ENCODE data around the gene CLSTN2. TPM values are rescaled to one million over a fixed set of nuclear protein-coding genes. Genes with fewer than 3 reads are reported as not detected.

CLSTN2 gene
- total RNA-seq, 1 donor from 2014 or later = 143 TPM

DNA sequence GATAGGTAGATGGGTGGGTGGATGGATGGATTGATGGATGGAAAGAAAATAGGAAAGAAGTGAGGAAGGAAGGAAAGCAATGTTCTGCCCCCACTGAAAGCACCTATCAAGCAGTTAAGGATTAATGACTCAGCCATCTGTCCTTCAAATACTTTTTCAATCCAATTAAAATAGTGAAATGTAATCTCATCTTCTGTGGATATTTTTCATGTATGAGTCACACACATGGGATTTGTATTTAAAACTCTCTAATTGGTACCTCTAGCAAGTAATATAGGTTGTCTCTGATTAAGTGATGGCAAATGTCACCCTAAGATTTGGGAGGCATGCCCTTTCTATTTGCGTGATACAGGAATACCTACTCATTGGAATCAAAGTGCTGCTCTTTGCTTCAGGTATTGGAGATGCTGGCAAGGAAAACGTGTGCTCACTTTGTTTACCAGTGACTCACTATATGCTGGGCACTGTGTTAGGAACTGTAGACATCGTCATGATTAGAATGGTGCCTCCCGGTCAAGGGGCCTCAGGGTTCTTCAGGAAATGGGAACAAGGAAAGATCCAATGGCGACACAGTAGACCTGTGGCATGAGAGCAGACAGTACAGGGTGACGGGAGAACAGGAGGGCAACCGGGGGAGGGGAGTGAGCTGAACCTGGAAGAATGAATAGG, 230.1 kb downstream of the CLSTN2 start:
- TF ChIP-seq, protein P1, sequence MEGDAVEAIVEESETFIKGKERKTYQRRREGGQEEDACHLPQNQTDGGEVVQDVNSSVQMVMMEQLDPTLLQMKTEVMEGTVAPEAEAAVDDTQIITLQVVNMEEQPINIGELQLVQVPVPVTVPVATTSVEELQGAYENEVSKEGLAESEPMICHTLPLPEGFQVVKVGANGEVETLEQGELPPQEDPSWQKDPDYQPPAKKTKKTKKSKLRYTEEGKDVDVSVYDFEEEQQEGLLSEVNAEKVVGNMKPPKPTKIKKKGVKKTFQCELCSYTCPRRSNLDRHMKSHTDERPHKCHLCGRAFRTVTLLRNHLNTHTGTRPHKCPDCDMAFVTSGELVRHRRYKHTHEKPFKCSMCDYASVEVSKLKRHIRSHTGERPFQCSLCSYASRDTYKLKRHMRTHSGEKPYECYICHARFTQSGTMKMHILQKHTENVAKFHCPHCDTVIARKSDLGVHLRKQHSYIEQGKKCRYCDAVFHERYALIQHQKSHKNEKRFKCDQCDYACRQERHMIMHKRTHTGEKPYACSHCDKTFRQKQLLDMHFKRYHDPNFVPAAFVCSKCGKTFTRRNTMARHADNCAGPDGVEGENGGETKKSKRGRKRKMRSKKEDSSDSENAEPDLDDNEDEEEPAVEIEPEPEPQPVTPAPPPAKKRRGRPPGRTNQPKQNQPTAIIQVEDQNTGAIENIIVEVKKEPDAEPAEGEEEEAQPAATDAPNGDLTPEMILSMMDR (IDR thresholded peaks at IDR 0.05) = no peak
- Mint-ChIP-seq H3K4me3 (ENCODE audit: unreplicated experiment) (no peak overlapping the region), H3K27ac (ENCODE audit: unreplicated experiment) (no peak overlapping the region), H3K9me3 (ENCODE audit: unreplicated experiment) (peaks cover 15% of the 10 kb centered on the region), H3K4me1 (ENCODE audit: unreplicated experiment) (peaks cover 31% of the 10 kb centered on the region), H3K27me3 (ENCODE audit: unreplicated experiment) (no peaks in the 10 kb centered on the region), H3K36me3 (ENCODE audit: unreplicated experiment) (peaks cover 9% of the 10 kb centered on the region)
- DNase-seq (ENCODE audit: extremely low spot score, unreplicated experiment) = no peak

DNA sequence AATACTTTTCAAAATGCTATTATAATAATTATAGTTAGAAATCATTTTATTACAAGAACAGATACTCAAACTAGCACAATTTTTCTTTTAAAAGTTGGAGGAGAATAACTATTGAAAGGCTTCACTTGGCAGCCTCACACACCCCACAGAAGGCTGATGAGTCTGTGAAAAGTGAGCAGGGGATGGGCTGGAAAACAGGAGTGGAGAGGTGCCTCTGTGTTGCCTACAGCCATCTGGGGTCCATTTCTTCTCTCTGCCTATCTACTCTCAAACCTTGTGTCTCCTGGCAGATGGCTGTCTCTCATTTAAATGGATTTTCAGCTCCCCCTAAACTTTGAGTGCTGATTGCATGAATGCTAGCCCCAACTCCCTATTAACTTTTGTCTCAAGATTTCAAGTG, 230.8 kb downstream of the CLSTN2 start:
- H3K27me3 Mint-ChIP-seq (ENCODE audit: unreplicated experiment) = no peaks in the 10 kb centered on the region
- TF ChIP-seq, protein P1 (IDR thresholded peaks at IDR 0.05) = no peak
- H3K9me3 Mint-ChIP-seq (ENCODE audit: unreplicated experiment) = peaks cover 15% of the 10 kb centered on the region
- peaks cover 11% of the 10 kb centered on the region for H3K36me3 Mint-ChIP-seq (ENCODE audit: unreplicated experiment)
- no peak overlapping the region for H3K4me3 Mint-ChIP-seq (ENCODE audit: unreplicated experiment)
- no peak for DNase-seq (ENCODE audit: extremely low spot score, unreplicated experiment)
- no peak overlapping the region for H3K27ac Mint-ChIP-seq (ENCODE audit: unreplicated experiment)
- peaks cover 23% of the 10 kb centered on the region for H3K4me1 Mint-ChIP-seq (ENCODE audit: unreplicated experiment)

DNA sequence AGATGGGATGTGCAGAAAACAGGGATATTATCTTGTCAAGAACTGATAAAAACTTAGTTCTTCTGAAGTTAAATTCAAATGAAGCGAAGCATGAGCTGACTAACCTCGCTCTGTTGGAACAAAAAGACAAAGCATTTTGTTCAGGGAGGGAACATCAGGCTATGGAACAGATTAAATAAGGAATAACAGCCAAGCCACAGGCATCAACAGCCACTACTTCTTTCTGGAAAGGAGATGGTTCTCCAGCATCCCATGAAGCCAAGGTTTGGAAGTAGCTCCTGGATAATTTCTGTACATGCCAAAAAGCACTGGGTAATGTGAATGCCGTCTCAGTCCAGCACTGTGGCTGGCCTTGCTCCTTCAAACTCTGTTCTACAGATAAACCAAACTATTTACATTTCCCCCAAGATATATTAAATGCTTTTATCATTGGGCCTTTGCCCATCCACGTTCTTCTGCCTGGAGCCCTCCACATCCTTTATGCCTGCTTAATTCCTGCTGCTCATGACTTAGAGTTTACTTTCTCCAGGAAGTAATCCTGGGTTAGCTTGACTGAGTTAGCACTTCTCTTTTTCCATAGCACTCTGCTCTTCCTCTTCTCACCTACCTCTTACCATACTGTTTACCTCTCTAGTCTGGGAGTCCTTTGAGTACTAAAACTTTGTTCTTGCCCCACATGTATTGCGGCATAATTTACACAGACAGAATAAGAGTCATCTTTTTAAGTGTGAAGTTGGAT, 232.0 kb downstream of the CLSTN2 start:
- Mint-ChIP-seq H3K4me1 (ENCODE audit: unreplicated experiment) (peaks cover 17% of the 10 kb centered on the region), H3K4me3 (ENCODE audit: unreplicated experiment) (no peak overlapping the region), H3K9me3 (ENCODE audit: unreplicated experiment) (peaks cover 15% of the 10 kb centered on the region), H3K36me3 (ENCODE audit: unreplicated experiment) (peaks cover 11% of the 10 kb centered on the region), H3K27me3 (ENCODE audit: unreplicated experiment) (no peaks in the 10 kb centered on the region), H3K27ac (ENCODE audit: unreplicated experiment) (no peak overlapping the region)
- no peak for DNase-seq (ENCODE audit: extremely low spot score, unreplicated experiment)
- TF ChIP-seq, protein P1 (IDR thresholded peaks at IDR 0.05) = no peak

DNA sequence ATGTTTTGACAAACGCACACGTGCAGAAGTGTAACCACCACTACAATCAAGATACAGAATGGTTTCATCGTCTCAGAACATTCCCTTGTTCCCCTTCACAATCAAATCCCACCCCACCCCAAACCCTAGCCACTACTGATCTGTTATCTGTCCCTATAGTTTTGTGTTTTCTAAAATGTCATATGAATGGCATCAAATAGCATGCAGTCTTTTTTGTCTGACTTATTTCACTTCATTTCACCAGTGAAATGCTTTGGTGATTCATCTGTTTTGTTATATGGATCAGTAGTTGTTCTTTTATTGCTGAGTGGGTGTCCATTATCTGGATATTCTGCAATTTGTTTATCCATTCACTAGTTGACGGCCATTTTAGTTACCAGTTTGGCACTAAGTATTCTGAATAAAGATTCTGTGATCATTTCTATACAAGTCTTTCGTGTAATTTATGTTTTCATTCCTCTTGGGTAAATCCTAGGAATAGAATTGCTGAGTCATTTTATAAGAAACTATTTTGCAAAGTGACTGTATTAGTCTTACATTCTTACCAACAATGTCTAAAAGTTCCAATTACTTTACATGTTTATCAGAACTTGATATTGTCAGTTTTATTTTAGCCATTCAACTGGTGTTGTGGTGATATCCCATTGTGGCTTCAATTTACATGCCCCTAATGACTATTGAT, 232.8 kb downstream of the CLSTN2 start:
- Mint-ChIP-seq H3K4me1 (ENCODE audit: unreplicated experiment) (peaks cover 15% of the 10 kb centered on the region), H3K27ac (ENCODE audit: unreplicated experiment) (peak overlapping the region; percentile 61), H3K36me3 (ENCODE audit: unreplicated experiment) (peaks cover 11% of the 10 kb centered on the region), H3K27me3 (ENCODE audit: unreplicated experiment) (no peaks in the 10 kb centered on the region), H3K9me3 (ENCODE audit: unreplicated experiment) (peaks cover 15% of the 10 kb centered on the region), H3K4me3 (ENCODE audit: unreplicated experiment) (no peak overlapping the region)
- DNase-seq (ENCODE audit: extremely low spot score, unreplicated experiment) = no peak
- TF ChIP-seq, protein P1 (IDR thresholded peaks at IDR 0.05) = no peak

GRCh38 chr3:140170612-140171011, 235.6 kb downstream of the CLSTN2 start:
- peaks cover 19% of the 10 kb centered on the region for H3K9me3 Mint-ChIP-seq (ENCODE audit: unreplicated experiment)
- H3K27ac Mint-ChIP-seq (ENCODE audit: unreplicated experiment) = no peak overlapping the region
- peaks cover 5% of the 10 kb centered on the region for H3K36me3 Mint-ChIP-seq (ENCODE audit: unreplicated experiment)
- peaks cover 11% of the 10 kb centered on the region for H3K4me1 Mint-ChIP-seq (ENCODE audit: unreplicated experiment)
- no peaks in the 10 kb centered on the region for H3K27me3 Mint-ChIP-seq (ENCODE audit: unreplicated experiment)
- no peak for DNase-seq (ENCODE audit: extremely low spot score, unreplicated experiment)
- no peak overlapping the region for H3K4me3 Mint-ChIP-seq (ENCODE audit: unreplicated experiment)
- TF ChIP-seq, protein P1 (IDR thresholded peaks at IDR 0.05) = no peak

Data from osteocyte (in vitro differentiated cells).